Prostate gland (tissue), 2 donors: ENCODE results near the gene FRMPD4. TPM values are rescaled to one million over a fixed set of nuclear protein-coding genes. Genes with fewer than 3 reads are reported as not detected.

Experiments
- DNase-seq: peaks from one replicate; pipeline ENCODE4 v3.0.0-alpha.2; 2019; ENCODE audit warnings: low spot score
- H3K27ac ChIP-seq, 2 donors: fragments of 200-600 bp; sonication (generic); 2 replicates each; pipeline ENCODE4 v1.5.1; 2017 to 2019
- H3K27me3 ChIP-seq: fragments of 200-600 bp; sonication (generic); replicated peaks from 2 replicates; pipeline ENCODE4 v1.5.1; 2019; ENCODE audit not compliant: insufficient read depth
- H3K36me3 ChIP-seq, 2 donors: fragments of 200-600 bp; sonication (generic); 1 replicate in 1 of 2; 2 replicates in 1 of 2; pipeline versions ENCODE4 v1.5.1 to v1.8.1; 2017 to 2019
- H3K4me1 ChIP-seq: fragments of 200-600 bp; sonication (generic); replicated peaks from 2 replicates; pipeline ENCODE4 v1.5.1; 2019
- H3K4me3 ChIP-seq, 2 donors: fragments of 200-600 bp; sonication (generic); 2 replicates each; pipeline ENCODE4 v1.5.1; 2017 to 2019
- H3K9me3 ChIP-seq: fragments of 200-600 bp; sonication (generic); 2 replicates; pipeline ENCODE4 v1.5.1; 2017
- CTCF ChIP-seq, 4 experiments: fragments of 200-600 bp in 2 of 4; fragments of 450-650 bp in 2 of 4; sonication (generic) in 2 of 4; IDR thresholded peaks; 1 replicate in 3 of 4; 2 replicates in 1 of 4; pipeline ENCODE4 v1.5.1; 2016 to 2019; ENCODE audit warnings: antibody characterized with exemption in 4 of 4, mild to moderate bottlenecking in 2 of 4, moderate library complexity in 2 of 4
- POLR2A ChIP-seq: fragments of 450-650 bp; IDR thresholded peaks from one replicate; pipeline ENCODE4 v1.6.1; 2016; ENCODE audit warnings: antibody characterized with exemption, mild to moderate bottlenecking
- POLR2AphosphoS5 ChIP-seq: sonication (generic); formaldehyde crosslinking; IDR thresholded peaks from one replicate; pipeline ENCODE4 v1.6.1; 2017; ENCODE audit warnings: antibody characterized with exemption
- WGBS: methylation state at CpG from one replicate; pipeline ENCODE4 v1.1.5; 2018; 5-methylcytosine and 5-hydroxymethylcytosine counted together
- intact Hi-C: fragments of 100-400 bp; cut with DNase I; formaldehyde crosslinking; loops from one replicate; pipeline ENCODE4 v1.14.2; 2022
- total RNA-seq, 2 donors: library from RNA; depleted of rRNA; stranded (reverse); fragments of >200 nt; gene quantifications; one replicate each; pipeline ENCODE4 v1.1.0, GENCODE V29; 2016

Gene FRMPD4
- total RNA-seq, 2 donors from 2014 or later: 0.09 to 1.2 TPM

- Histone ChIP-seq H3K27me3 (no peaks in the 10 kb centered on the region), H3K27ac (no peak overlapping the region), H3K4me3 (no peak overlapping the region), H3K9me3 (no peaks in the 10 kb centered on the region), H3K4me1 (no peaks in the 10 kb centered on the region), H3K36me3 (no peaks in the 10 kb centered on the region)
- intact Hi-C loops: no loop called here
- 81% methylated on average over 1 of the region's 1 CpG for WGBS
- TF ChIP-seq POLR2AphosphoS5 (no peak), POLR2A (no peak), CTCF (IDR thresholded peaks at IDR 0.05) (no peak)
- no peak for DNase-seq
These were observed 519.2 kb downstream of the FRMPD4 start for GRCh38 chrX:12657433-12657832.

- WGBS: 87% methylated on average over 1 of the region's 1 CpG
- Histone ChIP-seq H3K27me3 (no peaks in the 10 kb centered on the region), H3K4me1 (no peaks in the 10 kb centered on the region), H3K27ac (no peak overlapping the region), H3K4me3 (no peak overlapping the region), H3K36me3 (no peaks in the 10 kb centered on the region), H3K9me3 (no peaks in the 10 kb centered on the region)
- TF ChIP-seq CTCF (IDR thresholded peaks at IDR 0.05) (no peak), POLR2AphosphoS5 (no peak), POLR2A (no peak)
- DNase-seq: no peak
- intact Hi-C loops: no loop called here
These were observed 519.6 kb downstream of the FRMPD4 start for GRCh38 chrX:12657881-12658280.

- H3K4me1 ChIP-seq: no peaks in the 10 kb centered on the region
- H3K27me3 ChIP-seq: no peaks in the 10 kb centered on the region
- TF ChIP-seq CTCF (IDR thresholded peaks at IDR 0.05) (no peak), POLR2A (no peak), POLR2AphosphoS5 (no peak)
- no peaks in the 10 kb centered on the region for H3K36me3 ChIP-seq
- no peak for DNase-seq
- no peaks in the 10 kb centered on the region for H3K9me3 ChIP-seq
- H3K4me3 ChIP-seq: no peak overlapping the region
- intact Hi-C loops: no loop called here
- H3K27ac ChIP-seq: no peak overlapping the region
- 100% methylated on average over 2 of the region's 2 CpGs for WGBS
These were observed 523.2 kb downstream of the FRMPD4 start for GRCh38 chrX:12661464-12661863.

GRCh38 chrX:12672367-12673106 lies 534.3 kb downstream of the FRMPD4 start:
- 75% methylated on average over 3 of the region's 3 CpGs for WGBS
- intact Hi-C loops: no loop called here
- TF ChIP-seq POLR2A (no peak), POLR2AphosphoS5 (no peak), CTCF (IDR thresholded peaks at IDR 0.05) (no peak)
- Histone ChIP-seq H3K9me3 (no peaks in the 10 kb centered on the region), H3K27me3 (no peaks in the 10 kb centered on the region), H3K4me3 (no peak overlapping the region), H3K4me1 (no peaks in the 10 kb centered on the region), H3K36me3 (no peaks in the 10 kb centered on the region), H3K27ac (no peak overlapping the region)
- DNase-seq: no peak

GRCh38 chrX:12673487-12673886 lies 535.2 kb downstream of the FRMPD4 start:
- no peak for DNase-seq

More at GRCh38 chrX:12673487-12673886, 535.2 kb downstream of the FRMPD4 start:
- no peaks in the 10 kb centered on the region for H3K4me1 ChIP-seq
- no peaks in the 10 kb centered on the region for H3K9me3 ChIP-seq
- H3K27ac ChIP-seq: no peak overlapping the region
- TF ChIP-seq POLR2A: no peak
- no peak for TF ChIP-seq POLR2AphosphoS5
- TF ChIP-seq CTCF (IDR thresholded peaks at IDR 0.05): no peak
- no peak overlapping the region for H3K4me3 ChIP-seq
- intact Hi-C loops: no loop called here
- no peaks in the 10 kb centered on the region for H3K36me3 ChIP-seq
- no peaks in the 10 kb centered on the region for H3K27me3 ChIP-seq
- 79% methylated on average over 2 of the region's 2 CpGs for whole genome bisulfite sequencing
